Adrenal gland (tissue), 12 donors: ENCODE data around the gene HOXB1. TPM values are rescaled to one million over a fixed set of nuclear protein-coding genes. Genes with fewer than 3 reads are reported as not detected.
"Not testable (repeated sequence)": the region's sequence is repeated elsewhere in the genome, so short reads cannot be mapped to it uniquely, and the experiment has no call there.

Experiments
- DNase-seq, 7 donors: peaks; one replicate each; pipeline ENCODE4 v3.0.0-alpha.2; 2019 to 2020
- H3K27ac ChIP-seq, 5 donors: fragments of 200-600 bp; sonication (generic) in 4 of 5; 1 replicate in 3 of 5; 2 replicates in 2 of 5; pipeline versions ENCODE4 v1.5.1 to v1.8.0; 2016 to 2020; ENCODE audit warnings: mild to moderate bottlenecking in 1 of 5
- H3K27me3 ChIP-seq: fragments of 200-600 bp; 2 replicates; pipeline ENCODE4 v1.8.0; 2021
- H3K36me3 ChIP-seq, 2 donors: fragments of 200-600 bp; replicated peaks in 1 of 2; 1 replicate in 1 of 2; 2 replicates in 1 of 2; pipeline versions ENCODE4 v1.5.1 to v1.8.0; 2018 to 2022
- H3K4me1 ChIP-seq, 2 donors: fragments of 200-600 bp; replicated peaks in 1 of 2; 1 replicate in 1 of 2; 2 replicates in 1 of 2; pipeline versions ENCODE4 v1.5.1 to v1.8.0; 2018 to 2021
- H3K4me3 ChIP-seq, 4 donors: fragments of 200-600 bp; sonication (generic) in 3 of 4; one replicate each; pipeline ENCODE4 v1.5.1; 2016 to 2018
- H3K9me3 ChIP-seq, 3 donors: fragments of 200-600 bp; sonication (generic) in 1 of 3; replicated peaks in 1 of 3; 1 replicate in 2 of 3; 2 replicates in 1 of 3; pipeline versions ENCODE4 v1.5.1 to v1.8.0; 2016 to 2021
- CTCF ChIP-seq, 6 experiments: fragments of 450-650 bp in 4 of 6; fragments of 200-600 bp in 2 of 6; sonication (generic) in 1 of 6; IDR thresholded peaks; 1 replicate in 5 of 6; 2 replicates in 1 of 6; pipeline versions ENCODE4 v1.5.1 to v1.8.0; 2016 to 2021; ENCODE audit warnings: antibody characterized with exemption in 6 of 6, mild to moderate bottlenecking in 2 of 6, moderate library complexity in 1 of 6
- POLR2A ChIP-seq, 2 donors: fragments of 450-650 bp; IDR thresholded peaks; one replicate each; pipeline ENCODE4 v1.6.1; 2017; ENCODE audit warnings: antibody characterized with exemption in 2 of 2, mild to moderate bottlenecking in 2 of 2, moderate library complexity in 1 of 2
- WGBS, 4 donors: extraction: QIAGEN DNeasy Blood & Tissue Kit in 2 of 4; methylation state at CpG; one replicate each; pipeline versions ENCODE4 v1.1.5 to v1.1.7; 2013 to 2017; 5-methylcytosine and 5-hydroxymethylcytosine counted together
- intact Hi-C, 2 donors: fragments of 100-400 bp; cut with DNase I; formaldehyde crosslinking; loops; one replicate each; pipeline versions ENCODE4 v1.14.1 to v1.15.0; 2022 to 2023
- polyA plus RNA-seq, 3 donors: library from polyadenylated mRNA; stranded (reverse); fragments of 200-250 nt in 2 of 3; fragments of 350-450 nt in 1 of 3; fragmentation: Illumina TruSeq in 1 of 3; extraction: RNeasy Lipid Tissue Mini Kit (QIAGEN cat#74804) in 1 of 3; gene quantifications; one replicate each; pipeline ENCODE4 v1.2.3, GENCODE V29; 2013 to 2014
- total RNA-seq, 9 donors: library from RNA; depleted of rRNA in 4 of 9; stranded (reverse); fragments of >200 nt in 4 of 9; fragments of 120-200 nt in 1 of 9; fragmentation: NEBNext Ultra II Directional in 1 of 9; extraction: Animal tissue kit (Norgen Biotek cat#: 25700) in 1 of 9; gene quantifications; one replicate each; pipeline versions ENCODE4 v1.1.0 to v1.2.4, GENCODE V29; 2013 to 2023
- donor health status: healthy with polysubstance abuse.
- donor health status: Bipolar disorder and iron deficiency.
- donor health status: DM: yes; HTN: yes; CAD: no.
- donor health status: DM: no; HTN: no; CAD: no.
- donor health status: DM: no; HTN: no; CAD: no.
- donor health status: DM: yes; HTN: yes; CAD: no.

HOXB1 gene
- total and polyA plus RNA-seq, 12 donors = not detected

- no peaks in the 10 kb centered on the region for H3K9me3 ChIP-seq
- TF ChIP-seq CTCF (IDR thresholded peaks at IDR 0.05) (no peak), POLR2A (IDR thresholded peaks at IDR 0.05) (peak in 1 of 2 donors; percentile 51)
- H3K4me1 ChIP-seq = peaks cover 3 to 7% of the 10 kb centered on the region in 2 donors
- H3K36me3 ChIP-seq = peaks cover 0 to 8% of the 10 kb centered on the region in 2 donors
- WGBS, 4 donors = 56 to 75% (median 62%) methylated on average over 4 of the region's 4 CpGs
- no peak overlapping the region for H3K27ac ChIP-seq
- H3K27me3 ChIP-seq = no peaks in the 10 kb centered on the region
- DNase-seq = no peak
- no peak overlapping the region for H3K4me3 ChIP-seq
- intact Hi-C loops = no loop called here
Observed at GRCh38 chr17:48539177-48539576, 8.4 kb upstream of the HOXB1 start.

GRCh38 chr17:48537316-48537715, 6.5 kb upstream of the HOXB1 start:
- no peaks in the 10 kb centered on the region for H3K9me3 ChIP-seq
- peaks cover 3 to 5% of the 10 kb centered on the region in 2 donors for H3K4me1 ChIP-seq
- WGBS, 4 donors = 75 to 99% (median 96%) methylated on average over 2 to 3 of the region's 3 CpGs
- no peak overlapping the region for H3K27ac ChIP-seq
- no peak for DNase-seq
- no peak overlapping the region for H3K4me3 ChIP-seq
- no peak for TF ChIP-seq POLR2A (IDR thresholded peaks at IDR 0.05)
- TF ChIP-seq CTCF (IDR thresholded peaks at IDR 0.05) = no peak
- no peaks in the 10 kb centered on the region for H3K36me3 ChIP-seq
- no peaks in the 10 kb centered on the region for H3K27me3 ChIP-seq
- intact Hi-C loops = no loop called here

- H3K27ac ChIP-seq, H3K4me1 ChIP-seq, H3K9me3 ChIP-seq, H3K27me3 ChIP-seq, H3K4me3 ChIP-seq, H3K36me3 ChIP-seq, intact Hi-C loops, DNase-seq: not testable (repeated sequence)
- WGBS, 4 donors = 86 to 95% (median 90%) methylated on average over 9 of the region's 9 CpGs
Observed at GRCh38 chr17:48535793-48536559, 5.2 kb upstream of the HOXB1 start.

GRCh38 chr17:48532261-48532660, 1.4 kb upstream of the HOXB1 start:
- TF ChIP-seq CTCF (IDR thresholded peaks at IDR 0.05) = no peak
- TF ChIP-seq POLR2A (IDR thresholded peaks at IDR 0.05) = no peak
- no peak overlapping the region for H3K4me3 ChIP-seq
- H3K27me3 ChIP-seq = no peaks in the 10 kb centered on the region
- no peaks in the 10 kb centered on the region for H3K9me3 ChIP-seq
- no peaks in the 10 kb centered on the region for H3K36me3 ChIP-seq
- no peaks in the 10 kb centered on the region for H3K4me1 ChIP-seq
- intact Hi-C loops = no loop called here
- 91 to 95% (median 92%) methylated on average over 8 of the region's 8 CpGs for WGBS, 4 donors
- H3K27ac ChIP-seq = no peak overlapping the region
- no peak for DNase-seq
